ENCODE results near the gene DIP2C. TPM values are rescaled to one million over a fixed set of nuclear protein-coding genes. Genes with fewer than 3 reads are reported as not detected.

The DIP2C gene
- total RNA-seq, 1 experiment from 2014 or later: 1.6 TPM

DNA sequence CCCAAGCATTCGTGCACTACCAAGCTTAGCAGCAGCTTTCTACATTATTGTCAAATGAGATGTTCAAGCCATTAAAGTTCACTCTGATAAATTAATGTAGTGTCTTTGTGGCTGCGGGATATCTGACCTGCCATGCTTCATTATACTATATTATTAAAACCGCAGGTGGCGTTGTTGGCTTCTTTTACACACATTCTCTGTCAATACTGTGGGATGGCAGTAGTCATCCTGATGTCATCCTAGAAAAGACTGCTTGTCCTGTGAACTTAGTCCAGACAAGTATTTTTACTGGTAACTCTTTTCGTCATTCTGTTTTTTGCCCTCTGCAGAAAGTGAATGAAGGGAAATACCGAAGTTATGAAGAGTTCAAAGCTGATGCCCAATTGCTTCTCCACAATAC is 450.4 kb downstream of the DIP2C start:
- peak; percentile 42 for DNase-seq (ENCODE audit: low spot score)

DNA sequence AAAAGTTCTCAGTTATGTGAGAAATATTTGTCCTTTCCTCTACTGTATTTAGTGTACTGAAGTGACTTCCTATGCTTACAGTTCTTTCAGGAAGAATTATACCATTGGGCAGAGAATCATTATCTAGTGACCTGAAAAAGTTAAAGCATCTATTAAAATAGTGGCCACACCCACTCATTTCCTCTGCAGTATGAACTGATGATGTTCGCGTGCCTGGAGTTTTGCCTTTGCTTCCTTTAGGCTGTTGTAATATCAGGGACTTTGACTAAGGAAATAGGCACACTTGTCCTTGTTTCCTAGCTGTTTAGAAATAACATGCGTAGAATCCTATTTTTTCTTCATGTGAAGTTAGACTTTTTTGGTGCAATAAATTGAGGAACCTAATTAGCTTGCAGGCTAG is 453.6 kb downstream of the DIP2C start:
- DNase-seq (ENCODE audit: low spot score): no peak

DNA sequence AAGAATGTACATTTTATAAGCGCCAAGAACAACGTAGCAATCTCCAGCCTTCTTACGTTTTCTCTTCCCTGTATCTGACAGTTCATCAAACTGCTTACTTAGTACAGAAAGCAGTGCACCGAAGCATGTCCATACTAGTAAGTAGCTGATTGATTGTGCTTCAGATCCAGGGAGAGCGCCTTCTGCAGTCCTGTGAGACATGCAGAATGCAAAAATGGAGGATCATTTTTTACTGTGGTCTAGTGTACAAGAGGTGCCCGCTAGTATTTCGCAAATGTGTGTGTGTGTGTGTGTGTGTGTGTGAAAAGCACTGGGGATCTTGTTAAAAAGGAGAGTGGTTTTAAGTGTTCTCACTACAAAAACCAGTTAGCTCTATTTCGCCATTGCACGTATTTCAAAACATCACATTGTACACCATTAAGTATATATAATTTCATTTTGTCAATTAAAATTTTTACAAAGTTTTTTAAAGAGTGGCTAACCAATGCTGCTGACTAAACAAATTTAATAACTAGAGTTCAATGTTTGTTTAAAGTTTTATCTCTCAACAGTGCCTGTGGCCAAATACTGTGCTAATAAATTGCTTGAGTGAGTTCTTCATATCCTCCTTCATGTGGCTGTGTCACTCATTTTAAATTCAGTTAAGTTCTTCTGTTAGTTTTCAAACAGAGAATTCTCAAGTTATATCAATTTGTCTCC is 454.6 kb downstream of the DIP2C start:
- no peak for DNase-seq (ENCODE audit: low spot score)

DNA sequence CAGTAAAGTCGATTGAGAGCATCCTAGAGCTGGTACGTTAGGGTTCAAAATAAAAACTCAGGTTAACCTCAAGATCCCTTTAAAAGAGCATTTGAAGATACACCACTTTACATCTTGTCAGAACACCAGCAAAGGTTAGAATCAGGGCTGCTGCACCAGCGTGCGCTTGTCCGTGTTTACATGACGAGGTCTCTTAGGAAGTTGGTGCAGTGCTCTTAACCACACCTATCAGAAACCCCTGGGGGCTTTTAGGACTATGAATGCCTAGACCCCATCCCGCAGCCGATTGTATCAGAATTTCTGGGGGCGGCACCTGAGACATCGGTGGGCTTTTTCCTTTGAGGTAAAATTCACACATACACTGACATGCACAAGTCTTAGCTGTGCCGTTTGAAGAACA is 456.6 kb downstream of the DIP2C start:
- DNase-seq (ENCODE audit: low spot score): no peak

DNA sequence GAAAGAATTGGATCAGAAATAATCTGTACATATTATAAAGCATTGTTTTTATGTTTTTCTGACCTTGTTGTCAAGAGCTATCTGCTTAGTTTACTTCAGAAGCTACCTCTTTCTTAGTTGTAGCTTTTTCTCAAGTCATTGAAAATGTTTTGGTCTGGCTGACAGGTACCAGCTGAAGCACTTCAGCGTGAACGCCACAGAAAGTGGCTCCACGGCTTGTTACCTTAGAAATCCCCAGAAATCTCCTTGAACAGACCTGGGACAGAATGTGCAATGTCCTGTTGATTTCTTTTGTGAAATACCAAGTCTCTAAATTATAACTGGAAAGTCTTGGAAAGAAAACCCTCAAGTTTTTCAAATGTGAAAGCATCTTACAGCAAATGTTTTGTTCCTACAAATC is 457.4 kb downstream of the DIP2C start:
- DNase-seq (ENCODE audit: low spot score): no peak

DNA sequence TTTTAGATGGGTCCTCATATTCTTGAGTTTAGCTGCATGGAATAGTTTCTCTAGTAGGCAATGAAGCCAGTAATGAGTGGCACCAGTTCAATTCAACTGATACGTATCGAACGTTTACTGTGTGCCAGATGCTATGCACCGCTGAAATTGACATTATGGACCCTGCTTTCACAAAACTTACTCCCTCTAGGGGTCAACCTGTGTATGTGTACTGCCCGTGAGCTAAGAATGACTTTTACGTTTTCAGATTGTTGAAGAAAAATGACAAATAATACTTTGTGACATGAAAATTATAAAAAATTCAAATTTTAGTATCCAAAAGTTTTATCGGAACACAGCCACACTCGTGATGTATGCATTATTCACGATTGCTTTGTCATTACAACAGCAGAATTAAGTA is 458.7 kb downstream of the DIP2C start:
- peak; percentile 6 for DNase-seq (ENCODE audit: low spot score)

DNA sequence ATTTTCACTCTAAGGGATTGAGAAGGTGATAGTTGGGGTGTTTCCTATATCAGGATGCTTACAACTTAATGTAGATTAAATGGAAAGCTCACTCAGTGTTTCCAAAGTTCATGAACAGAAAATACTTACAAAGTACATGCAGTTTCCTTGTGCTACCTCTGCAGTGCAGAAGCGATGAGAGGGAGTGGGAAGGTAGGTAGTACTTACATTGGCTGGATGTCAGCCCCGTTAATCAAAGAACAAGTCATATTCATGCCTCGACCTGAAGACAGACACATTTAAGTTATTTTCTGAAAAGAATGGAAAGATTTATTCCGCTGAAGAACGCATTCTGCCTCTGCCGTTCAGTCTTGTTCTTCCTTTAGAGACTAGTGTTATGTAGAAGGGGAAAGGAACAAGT is 461.1 kb downstream of the DIP2C start:
- no peak for DNase-seq (ENCODE audit: low spot score)

DNA sequence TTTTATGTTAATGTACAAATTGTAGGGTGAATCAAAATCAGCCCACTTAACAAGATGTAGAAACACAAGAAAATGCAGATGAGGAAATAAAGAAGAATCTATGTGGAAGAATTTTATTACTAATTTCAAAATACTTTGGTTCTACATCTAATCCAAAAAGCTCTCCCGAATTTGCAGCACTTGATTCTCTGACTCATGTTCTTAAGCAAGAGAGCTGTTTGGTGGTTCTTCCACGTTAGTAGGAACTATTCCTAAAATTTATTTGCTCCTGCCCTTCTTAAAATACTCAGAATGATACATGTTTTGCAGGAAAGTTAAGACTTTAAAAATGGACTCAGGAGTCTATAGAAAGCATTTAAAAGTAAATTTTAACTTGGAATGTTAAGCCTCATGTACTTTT is 462.5 kb downstream of the DIP2C start:
- DNase-seq (ENCODE audit: low spot score): no peak

DNA sequence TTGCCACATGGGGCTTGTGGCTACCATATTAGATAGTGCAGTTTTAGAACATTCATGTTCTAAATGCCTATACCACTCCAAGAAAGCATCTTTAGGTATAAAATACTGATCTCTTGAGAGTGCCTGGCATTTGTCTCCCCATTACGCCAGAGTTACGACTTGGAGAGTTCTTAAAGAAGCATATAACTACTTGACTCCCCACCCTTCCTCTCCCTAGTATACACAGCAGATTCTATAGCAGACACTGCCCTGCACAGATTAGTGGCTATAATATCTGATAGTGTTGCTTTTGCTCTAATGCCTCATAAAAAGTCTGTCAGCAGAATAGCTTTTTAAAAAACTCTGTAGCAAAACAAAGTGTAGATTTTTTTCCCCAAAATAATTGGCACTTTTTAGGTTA is 463.4 kb downstream of the DIP2C start:
- DNase-seq (ENCODE audit: low spot score): no peak

DNA sequence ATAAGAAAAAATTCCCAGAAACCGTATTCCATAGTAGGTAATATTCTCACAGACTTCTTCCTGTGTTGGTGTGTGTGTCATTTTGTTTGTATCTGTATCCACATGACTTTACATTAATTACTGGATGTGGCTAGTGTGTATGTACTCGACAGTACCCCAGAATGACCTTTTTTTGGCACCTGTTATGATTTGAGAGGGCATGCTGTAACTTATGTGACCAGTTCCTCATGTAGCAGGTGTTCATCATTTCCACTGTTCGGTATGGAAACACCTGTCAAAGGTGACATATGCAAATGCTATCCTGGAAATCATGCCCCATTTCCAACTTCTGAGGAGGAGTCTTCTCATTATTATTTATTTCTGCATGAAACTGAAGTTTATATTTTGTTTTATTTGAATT is 464.9 kb downstream of the DIP2C start:
- DNase-seq (ENCODE audit: low spot score): no peak

Small RNA genes within 50 kb of the gene (small RNA-seq; reads per million reads assigned to genes)
- not detected for gene MIR5699
- not detected for gene RN7SL754P
- gene RNA5SP298: 16.6 reads per million, percentile 91 among the genes with 10 or more reads in this experiment

Other genes starting within 250 kb of the DIP2C start
- gene LARP4B, start 242.0 kb upstream of the DIP2C start, total RNA-seq (2014; rRNA removed; shearing (Covaris generic)): 60.6 and 71.1 TPM in 2 replicates

Measured in HT-29 (cell line).